Measurements from ENCODE around the gene ACTR5.

The ACTR5 gene

DNA sequence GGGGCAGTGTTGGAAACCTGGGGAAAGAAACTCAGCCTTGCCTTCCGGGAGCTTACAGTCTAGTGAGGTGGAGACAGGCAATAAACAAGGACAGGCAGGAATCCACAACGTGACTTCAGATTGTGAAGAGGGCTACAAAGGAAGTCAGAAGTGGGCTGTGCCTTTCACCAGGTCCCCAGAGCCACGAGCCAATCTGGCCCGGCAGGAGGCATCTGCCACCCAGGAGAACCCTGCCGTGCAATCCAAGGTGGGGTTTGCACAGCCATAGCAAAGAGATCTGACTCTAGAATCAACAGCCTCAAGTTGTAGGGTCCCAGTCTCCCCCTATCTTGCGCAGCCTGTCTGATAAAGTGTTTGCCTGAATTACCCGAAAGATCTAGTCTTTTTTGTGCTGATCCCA is 18.5 kb upstream of the ACTR5 start:
- DNase-seq = no peak

DNA sequence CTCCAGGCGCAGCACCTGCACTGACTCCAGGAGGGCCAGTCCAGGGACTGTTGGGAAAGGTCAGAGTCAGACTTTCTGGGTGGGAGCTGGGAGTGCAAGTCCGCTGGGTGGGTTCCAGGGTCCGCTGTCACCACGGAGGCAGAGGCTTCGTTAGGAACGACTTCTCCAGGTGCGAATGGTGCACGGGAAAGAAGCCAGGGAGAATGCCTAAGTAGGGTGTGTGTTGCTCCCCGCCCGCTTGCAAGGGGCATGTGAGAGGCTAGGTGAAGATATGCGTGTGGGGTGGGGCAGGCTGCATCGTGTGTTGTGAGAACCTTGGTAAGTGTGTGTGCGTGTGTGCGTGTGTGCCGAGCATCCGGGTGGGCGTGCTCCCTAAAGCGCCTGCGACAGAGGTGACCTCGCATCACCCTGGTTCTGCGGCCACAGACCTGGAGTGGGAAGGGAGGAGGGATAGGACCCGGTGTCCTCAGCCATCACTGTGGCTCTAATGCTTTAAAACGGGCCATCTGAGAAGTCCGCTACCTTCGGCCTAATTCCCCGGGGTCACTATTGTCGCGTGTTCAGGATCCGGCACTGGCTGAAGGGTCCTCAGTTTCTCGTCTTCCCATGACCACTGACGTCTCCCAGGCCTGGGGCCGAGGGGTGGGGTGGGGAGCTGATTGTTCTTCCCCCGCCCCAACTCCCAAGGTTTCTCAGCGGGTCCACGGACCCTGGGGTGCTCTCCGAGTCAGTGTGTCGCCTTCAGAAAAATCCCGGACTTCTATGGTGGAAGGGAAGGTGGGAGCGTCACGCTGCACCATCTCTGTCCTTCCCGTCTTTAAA is 17.9 kb upstream of the ACTR5 start:
- DNase-seq = no peak

DNA sequence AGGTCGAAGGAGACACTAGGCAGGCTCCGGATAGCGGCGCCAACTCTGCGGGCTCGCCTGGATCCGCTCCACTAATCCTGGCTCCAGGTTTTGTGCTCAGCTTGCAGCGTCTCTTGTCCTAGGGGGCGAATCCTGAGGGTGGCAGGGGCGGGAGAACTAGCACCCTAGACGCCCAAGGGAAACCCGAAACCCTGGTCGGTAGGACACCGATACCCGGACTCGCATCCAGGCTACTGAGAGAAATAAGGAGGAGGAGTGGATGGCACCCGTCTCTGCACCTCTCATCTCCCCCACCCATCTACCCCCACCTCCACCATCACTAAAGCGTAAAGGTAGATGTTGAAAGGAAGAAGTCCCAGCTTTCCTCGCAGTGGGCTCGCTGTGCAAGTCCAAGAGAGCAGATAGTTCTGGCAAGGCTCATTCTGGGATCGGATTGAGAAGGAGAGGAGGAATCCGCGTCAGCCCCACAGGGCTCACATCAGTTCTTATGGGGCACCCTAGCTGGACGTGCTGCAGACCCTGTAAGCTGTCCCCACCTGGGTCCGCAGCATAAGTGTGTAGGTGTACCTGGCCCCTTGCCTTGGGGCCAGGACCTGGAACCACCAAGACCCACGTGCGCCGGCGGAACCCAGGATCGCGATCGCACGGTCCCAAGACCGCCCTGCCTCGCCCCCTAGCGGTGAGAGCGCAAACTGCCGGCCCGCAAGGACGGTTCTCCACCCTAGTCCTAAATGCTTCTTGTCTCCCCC is 17.1 kb upstream of the ACTR5 start:
- DNase-seq = peak; percentile 92

DNA sequence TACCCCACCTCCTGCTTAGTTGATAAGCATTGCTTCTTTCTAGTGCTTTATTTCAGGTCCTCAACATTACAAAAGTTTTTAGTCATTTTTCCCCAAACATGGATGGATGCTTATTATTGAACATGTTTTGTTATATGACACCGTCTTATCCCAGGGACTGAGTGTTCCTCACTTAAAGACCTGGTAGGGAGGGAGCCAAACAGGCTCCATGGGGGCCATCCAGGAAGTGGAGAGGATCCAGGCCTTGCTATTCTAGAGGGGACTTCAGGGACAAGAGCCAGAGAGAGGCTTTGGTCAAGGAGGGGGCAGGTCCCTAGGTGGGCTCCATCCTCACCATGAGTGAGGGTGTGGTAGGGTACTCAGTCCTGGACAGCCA is 16.5 kb upstream of the ACTR5 start:
- no peak for DNase-seq

DNA sequence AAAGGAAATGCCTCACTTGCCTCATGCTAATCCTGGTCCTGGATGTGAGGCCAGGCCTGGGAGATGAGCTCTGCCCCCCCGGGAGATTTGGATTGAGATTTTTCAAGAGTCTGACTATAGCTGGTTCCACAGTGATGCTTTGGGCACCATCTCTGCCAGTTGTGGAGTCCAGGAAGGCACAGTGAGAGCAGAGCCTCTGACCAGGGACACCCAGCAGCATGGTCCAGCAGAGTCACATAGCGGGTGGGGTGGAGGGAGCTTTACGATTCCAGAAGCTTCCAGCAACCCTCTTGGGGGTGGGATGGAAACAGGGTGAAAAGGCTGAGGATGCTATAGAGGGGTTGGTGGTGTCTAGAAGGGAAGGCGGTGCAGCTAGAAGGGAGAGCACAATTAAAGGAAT is 15.3 kb upstream of the ACTR5 start:
- DNase-seq = no peak

DNA sequence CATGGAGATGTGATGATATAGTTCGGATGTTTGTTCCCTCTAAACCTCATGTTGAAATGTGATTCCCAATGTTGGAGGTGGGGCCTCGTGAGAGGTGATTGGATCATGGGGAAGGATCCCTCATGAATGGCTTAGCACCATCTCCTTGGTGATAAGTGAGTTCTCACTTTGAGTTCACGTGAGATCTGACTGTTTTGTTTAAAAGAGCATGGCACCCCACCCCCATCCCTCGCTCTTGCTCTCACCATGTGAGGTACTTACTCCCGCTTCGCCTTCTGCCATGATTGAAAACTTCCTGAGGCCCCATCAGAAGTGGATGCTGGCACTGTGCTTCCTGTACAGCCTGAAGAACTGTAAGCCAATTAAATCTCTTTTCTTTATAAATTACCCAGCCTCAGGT is 13.1 kb upstream of the ACTR5 start:
- DNase-seq = no peak

DNA sequence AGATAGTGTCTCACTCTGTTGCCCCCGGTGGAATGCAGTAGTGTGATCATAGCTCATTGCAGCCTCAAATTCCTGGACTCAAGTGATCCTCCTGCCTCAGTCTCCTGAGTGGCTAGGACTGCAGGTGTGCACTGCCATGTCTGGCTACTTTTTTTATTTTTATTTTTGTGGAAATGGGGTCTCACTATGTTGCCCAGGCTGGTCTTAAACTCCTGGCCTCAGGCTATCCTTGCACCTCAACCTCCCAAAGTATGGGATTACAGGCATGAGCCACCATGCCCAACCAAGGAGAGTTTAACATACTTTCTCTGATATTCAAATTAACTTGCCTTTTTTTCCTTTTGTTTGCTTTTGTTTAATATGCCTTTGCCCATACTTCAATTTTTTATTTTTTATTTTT is 10.4 kb upstream of the ACTR5 start:
- no peak for DNase-seq

DNA sequence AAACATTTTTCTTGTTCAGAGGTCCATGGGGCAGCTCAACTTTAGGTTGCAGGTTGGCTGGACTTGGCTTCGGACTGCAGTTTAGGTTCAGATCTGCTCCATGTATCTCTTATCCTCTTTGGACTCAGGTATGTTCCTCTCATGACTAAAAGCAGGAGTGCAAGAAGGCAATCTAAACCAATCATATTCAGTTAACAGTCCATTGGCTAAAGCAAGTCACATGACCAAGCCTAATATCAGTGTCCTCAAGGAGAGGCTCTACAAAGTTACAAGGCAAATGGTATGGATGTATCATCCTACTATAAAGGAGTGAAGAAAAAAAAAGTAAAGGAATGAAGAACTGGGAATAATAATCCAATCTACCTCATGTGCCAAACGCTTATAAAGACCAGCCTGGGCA is 2.5 kb upstream of the ACTR5 start:
- DNase-seq = no peak

DNA sequence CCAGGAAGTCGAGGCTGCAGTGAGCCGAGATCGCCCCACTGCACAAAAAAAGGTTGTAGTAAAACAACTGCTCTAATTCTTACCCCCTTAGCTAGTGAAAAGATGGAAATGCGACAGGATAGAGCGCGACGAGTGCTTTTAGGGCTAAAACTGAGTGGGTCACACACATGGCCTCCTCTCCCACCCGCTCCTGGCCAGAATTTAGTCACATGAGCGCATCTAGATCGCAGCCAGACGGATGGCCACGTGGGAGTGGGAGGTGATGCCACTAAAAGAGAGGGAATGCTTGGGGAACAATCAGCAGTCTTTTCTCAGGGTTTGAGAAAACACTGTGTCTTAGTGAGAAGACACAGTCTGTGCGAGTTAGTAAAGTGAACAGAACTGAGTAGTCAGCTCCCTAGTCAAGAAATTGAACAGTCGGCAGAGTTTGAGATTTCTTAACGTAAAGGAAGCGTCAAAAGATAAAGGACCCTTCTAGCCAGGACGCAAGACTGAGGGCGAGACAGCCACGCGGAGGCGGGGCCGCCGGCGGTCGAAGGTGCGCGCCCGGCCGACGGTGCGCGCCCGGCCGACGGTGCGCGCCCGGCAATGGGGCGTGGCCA is 664 bp upstream of the ACTR5 start:
- DNase-seq = no peak

DNA sequence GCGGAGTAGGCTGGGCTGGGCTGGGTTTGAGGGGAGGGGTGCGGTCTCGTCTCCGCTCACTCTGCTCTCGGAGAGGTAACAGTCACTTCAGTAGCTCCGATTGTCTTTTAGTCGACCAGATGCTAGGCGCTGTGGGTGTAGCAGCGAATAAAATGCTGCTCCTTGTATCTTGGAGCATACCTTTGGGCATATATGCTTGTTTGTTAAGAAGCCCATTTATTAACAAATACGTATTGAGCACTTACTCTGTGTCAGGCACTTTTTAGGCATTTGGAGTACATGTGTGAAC is 545 bp downstream of the ACTR5 start:
- DNase-seq = peak; percentile 86

DNA sequence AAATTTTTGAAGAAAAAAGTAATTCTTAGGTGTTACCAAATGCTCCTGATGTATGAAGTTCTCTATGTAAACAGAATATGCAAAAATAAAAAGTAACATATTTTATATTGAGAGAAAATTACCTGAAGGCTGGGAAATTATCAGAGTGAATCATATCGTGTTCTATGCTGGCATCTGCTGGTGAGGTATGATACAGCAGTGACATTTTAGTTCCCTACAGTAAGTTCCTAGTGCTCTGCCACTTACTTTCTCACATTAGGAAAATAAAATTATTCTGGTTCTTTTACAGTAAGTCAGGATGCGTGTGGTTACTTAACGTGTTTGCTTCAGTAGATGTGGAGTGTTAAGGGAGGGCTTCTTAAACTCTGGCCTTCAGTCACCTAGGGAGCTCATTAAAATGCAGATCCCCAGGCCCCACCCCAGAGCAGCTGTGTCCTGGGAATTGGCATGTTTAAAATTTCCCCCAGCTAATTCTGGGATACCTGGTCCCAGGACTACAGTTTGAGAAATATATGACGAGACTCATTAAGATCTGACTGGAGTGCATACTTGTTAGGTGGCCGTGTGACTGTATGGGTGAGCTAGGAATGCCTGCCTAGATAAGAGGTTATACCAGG is 3.2 kb downstream of the ACTR5 start:
- DNase-seq = no peak

DNA sequence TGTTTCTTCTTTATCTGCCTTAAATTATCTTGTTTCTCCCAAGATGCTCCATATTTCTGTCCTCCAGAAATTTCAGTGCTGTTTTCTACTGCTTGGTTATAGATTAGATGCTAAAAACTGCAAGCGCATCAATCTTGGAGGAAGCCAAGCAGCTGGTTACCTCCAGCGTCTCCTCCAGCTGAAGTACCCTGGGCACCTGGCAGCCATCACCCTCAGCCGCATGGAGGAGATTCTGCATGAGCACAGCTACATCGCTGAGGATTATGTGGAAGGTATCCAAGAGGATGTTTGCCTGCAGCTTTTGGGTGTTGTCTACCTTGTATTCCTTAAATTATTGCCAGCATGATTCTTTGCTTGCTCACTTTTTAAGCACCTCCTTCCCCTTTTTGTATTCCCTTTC is 3.8 kb downstream of the ACTR5 start:
- DNase-seq = no peak

DNA sequence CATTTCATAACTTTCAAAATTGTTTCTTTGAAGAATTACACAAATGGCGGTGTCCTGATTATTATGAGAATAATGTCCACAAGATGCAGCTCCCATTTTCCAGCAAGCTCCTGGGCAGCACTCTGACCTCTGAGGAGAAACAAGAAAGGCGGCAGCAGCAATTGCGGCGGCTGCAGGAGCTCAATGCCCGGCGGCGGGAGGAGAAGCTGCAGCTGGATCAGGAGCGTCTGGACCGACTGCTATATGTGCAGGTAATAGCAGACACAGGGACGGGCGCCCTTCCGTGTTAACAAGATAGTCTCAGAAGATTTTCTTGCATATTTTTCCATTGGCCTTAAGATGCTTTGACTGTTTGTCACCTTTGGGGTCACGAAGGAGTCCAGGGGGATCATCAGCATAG is 6.7 kb downstream of the ACTR5 start:
- no peak for DNase-seq

DNA sequence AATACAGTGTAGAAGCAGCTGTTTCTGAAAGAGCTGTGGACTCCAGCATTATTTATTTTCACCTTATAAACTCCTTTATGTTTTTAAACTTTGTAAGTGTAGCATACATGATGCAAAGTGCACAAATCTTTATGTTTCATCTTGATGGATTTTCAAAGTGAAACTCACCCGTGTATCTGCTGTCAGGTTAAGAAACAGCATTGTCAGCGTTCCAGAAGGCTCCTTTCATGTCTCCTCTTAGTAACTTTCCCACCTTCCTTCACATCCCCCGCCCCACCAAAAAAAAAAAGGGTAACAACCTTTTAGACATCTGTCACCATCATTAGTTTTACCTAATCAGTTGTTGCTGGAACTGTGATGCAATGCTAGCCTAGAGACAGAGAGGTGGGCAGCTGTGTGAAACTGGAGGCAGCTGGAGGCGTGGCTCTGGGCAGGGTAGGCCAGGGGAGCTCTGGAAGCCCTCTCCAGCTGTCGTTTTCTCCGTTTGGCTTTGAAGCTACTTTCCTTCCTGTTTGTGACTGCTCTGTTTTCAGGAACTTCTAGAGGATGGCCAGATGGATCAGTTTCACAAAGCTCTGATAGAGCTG is 7.2 kb downstream of the ACTR5 start:
- DNase-seq = no peak

DNA sequence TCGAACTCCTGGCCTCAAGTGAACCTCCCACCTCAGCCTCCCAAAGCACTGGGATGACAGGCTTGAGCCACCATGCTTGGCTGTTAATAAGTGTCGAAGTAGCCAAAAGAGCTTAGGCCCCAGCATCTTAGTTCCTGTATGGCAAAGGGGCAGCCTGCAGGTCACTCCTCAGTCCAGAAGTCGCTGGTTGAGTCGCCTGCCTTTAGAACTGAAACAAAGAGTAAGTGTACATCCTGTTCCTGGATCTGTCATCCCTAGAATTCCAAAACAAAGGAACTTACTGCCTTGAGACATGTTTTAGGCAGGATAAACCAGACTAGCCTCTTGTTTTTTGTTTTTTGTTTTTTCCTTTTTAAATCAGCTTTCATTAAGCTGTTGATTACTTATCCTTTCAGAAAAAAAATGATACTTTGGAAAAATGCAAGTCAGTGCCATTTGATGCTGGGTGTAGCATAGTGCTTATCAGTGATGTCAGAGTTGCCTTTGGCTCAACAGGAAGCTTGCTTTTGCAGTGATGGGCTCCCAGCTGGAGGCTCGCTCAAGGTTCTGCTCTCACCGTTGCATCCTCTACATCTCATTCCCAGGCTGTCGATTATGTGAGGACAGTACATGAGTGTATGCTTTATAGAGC is 9.0 kb downstream of the ACTR5 start:
- no peak for DNase-seq

DNA sequence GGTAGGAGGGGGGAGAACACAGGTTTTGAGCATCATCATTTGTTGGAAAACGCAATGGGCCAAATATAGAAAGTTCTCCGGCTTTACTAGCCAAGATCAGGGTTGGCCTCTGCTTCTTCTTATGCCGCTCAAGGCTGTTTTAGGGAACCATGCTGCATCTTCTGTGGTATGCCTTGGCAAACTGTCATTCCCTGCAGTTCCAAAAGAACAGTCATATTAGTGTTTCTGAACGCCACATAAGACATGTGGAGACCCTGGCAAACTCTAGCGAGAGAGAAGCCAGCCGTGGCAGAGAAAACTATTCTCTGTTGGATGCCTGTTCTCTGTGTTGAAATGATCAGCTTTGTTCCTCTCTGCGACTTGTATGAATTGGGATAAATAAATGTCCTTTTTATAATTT is 10.8 kb downstream of the ACTR5 start:
- DNase-seq = no peak

DNA sequence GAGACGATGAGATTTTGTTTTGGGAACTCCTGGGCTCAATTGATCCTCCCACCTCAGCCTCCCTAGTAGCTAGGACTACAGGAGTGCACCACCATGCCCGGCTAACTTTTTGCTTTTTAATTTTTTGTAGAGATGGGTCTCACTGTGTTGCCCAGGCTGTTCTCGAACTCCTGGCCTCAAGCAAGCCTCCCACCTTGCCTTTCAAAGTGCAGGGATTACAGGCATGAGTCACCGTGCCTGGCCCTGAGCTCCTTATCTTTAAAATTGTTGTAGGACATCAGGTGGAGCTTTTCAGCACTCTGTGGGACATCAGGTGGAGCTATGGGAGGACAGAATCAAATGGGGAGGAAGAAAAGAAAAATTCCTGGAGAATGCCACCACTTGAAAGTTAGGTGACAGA is 12.7 kb downstream of the ACTR5 start:
- no peak for DNase-seq

DNA sequence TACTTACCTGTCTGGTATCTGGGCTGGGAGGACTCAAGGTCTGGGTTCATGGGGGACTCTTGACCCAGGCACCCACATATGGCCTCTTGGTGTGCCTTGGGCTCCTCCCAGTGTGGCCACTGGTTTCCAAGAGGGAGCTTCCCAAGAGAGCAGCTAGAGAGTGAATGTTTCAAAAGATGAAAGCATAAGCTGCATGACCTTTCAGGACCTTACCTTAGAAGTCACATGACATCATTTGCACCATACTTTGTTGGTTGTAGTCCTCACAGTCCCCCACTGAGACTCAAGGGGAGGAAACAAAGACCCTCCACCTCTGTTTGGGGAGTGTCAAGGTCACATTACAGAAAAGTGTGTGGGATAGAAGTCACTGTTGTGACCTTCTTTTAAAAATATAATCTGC is 13.9 kb downstream of the ACTR5 start:
- DNase-seq = no peak

DNA sequence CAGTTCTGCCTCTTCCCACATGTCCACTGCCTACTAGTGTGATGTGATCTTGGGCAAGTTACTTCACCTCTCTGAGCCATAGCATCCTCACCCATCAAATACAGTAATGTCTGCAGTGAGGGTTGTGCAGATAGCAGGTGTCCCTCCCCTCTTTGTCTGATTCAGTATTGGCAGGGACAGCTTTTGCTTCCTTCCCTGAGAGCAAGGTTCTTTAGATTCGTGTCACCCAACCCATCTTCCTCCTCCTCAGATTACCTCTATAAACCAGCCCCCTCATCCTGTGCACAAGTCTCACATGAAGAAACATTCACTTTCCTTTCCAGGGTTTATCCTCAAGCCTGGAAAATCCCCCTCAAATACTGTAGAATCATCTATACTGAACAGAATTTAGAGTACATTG is 15.4 kb downstream of the ACTR5 start:
- DNase-seq = no peak

DNA sequence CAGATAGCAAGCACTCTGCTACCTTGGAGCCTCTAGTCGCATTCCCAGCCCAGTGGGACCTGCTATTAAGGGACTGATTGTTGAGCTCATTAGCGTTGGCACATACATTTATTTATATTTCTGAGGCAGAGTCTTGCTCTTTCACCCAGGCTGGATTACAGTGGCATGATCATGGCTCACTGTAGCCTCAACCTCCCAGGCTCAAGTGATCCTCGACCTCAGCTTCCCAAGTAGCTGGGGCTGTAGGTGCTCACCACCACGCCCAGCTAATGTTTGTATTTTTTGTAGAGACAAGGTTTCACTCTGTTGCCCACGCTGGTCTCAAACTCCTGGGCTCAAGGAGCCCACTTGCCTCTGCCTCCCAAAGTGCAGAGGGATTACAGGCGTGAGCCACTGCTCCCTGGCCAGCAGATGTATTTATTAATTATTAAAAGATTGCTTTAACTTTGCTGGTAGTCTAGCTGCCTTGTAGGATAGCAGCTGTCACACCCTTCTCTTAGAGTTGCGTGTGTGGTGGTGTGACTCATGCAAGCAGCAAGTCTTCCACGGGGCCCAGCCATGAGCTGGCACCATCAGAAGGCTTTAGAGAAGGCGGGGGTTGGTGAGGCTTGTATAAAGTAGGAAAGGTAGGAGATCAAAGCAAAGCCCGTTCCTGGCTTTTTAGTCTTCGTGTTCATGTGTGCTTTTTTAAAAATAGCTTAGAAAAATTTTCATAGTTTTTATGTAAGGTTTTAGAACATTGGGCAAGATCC is 16.5 kb downstream of the ACTR5 start:
- DNase-seq = peak; percentile 74

DNA sequence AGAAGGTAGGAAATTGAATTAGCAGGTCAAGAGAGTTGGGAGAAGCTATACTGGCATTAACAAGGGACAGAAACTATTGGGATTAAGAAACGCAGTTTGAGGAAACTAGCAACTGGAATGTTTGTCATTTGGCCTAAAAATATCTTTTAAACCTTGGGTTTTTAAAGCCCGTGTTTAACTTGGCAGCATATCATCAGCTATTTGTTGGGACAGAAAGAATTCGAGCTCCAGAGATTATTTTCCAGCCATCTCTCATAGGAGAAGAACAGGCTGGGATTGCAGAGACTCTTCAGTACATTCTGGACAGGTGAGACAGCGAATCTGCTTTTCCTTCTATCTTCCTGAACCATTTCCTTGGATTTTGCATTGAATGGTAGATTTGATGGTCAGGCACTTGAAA is 17.8 kb downstream of the ACTR5 start:
- DNase-seq = no peak

Data from activated effector memory CD4-positive, alpha-beta T cell treated with anti-CD3 and anti-CD28 coated beads, Interleukin-2, amount 50 U/mL, for 16 hours (primary cell).